ENCODE results near the gene TNS1. TPM values are rescaled to one million over a fixed set of nuclear protein-coding genes. Genes with fewer than 3 reads are reported as not detected.

TNS1 gene
- total RNA-seq, 1 experiment from 2014 or later = 3.4 TPM

DNA sequence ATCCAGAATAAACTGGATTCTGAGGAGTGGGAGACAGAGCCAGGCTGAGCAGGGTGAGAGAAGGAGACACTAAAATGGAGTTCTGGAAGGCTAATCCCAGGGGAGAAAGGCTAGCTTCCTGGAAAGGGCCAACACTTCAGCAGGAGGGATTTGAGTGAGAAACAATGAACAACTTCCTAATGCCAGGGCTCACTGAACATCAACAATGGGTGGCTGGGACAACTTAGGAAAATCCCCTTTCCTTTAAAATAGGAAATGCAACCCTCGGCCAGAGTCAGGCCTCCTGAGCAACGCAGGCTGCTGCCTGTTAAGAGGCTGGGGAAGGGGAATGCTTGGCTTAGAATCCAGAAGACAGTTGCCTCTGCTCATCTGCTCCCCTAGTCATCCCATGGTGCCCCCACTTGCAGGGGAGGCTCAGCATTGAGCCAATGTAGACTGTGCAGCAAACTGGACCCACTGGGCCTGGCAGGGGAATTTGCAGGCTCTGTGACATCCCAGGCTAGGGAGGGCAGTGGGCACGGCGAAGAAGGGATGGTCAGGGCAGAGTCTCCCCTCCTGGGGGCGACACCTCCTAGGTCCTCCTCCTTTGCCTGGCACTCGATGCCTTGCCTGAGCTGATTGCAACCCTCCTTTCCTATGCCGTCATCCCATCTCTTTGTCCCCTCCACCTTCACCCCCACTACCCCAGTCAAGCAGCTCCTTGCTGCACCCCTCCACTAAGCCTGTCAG lies 182.5 kb downstream of the TNS1 start:
- Histone ChIP-seq H3K79me1 (ENCODE audit: insufficient read depth, low read depth, low read length, poor library complexity, severe bottlenecking) (no peaks in the 10 kb centered on the region), H3K18ac (ENCODE audit: insufficient read length, low read depth, low read length) (no peak overlapping the region), H2BK15ac (ENCODE audit: low read depth, low read length) (no peak overlapping the region), H2BK12ac (ENCODE audit: insufficient read length, low read depth, low read length) (no peak overlapping the region), H3K23ac (ENCODE audit: insufficient read length, low read depth, low read length) (no peak overlapping the region), H2BK120ac (ENCODE audit: low read depth, low read length, poor library complexity, severe bottlenecking) (no peak overlapping the region), H3K14ac (ENCODE audit: insufficient read depth, low read length) (peak overlapping the region; percentile 23; the same call in 1 of the 2 replicates), H3T11ph (ENCODE audit: low read length) (no peak overlapping the region), H3K4ac (ENCODE audit: low read depth, low read length) (no peak overlapping the region), H4K8ac (replicated peaks; ENCODE audit: insufficient read length, low read depth, low read length) (no peak overlapping the region), H2BK5ac (ENCODE audit: insufficient read length, low read length) (no peak overlapping the region), H3K4me1 (ENCODE audit: insufficient read depth, low read length) (no peaks in the 10 kb centered on the region), H2AFZ (ENCODE audit: low read length) (no peak overlapping the region), H2AK5ac (ENCODE audit: insufficient read length, low read length) (no peak overlapping the region), H4K91ac (ENCODE audit: insufficient read length, low read depth, low read length) (no peak overlapping the region), H3K79me2 (ENCODE audit: insufficient read depth, low read length) (no peaks in the 10 kb centered on the region), H4K20me1 (ENCODE audit: control insufficient read depth, insufficient read depth, insufficient read length) (no peaks in the 10 kb centered on the region), H3K27ac (ENCODE audit: insufficient read length, low read depth, low read length) (no peak overlapping the region), H3K4me2 (ENCODE audit: insufficient read depth, insufficient read length, low read length) (no peak overlapping the region), H4K5ac (ENCODE audit: insufficient read length, low read depth, low read length) (no peak overlapping the region), H3K27me3 (ENCODE audit: insufficient read depth, low read length) (no peaks in the 10 kb centered on the region), H3K23me2 (ENCODE audit: insufficient read length, low read depth, low read length, poor library complexity, severe bottlenecking) (no peaks in the 10 kb centered on the region), H3K56ac (ENCODE audit: insufficient read length, low read depth, low read length) (no peak overlapping the region), H3K9me3 (ENCODE audit: control insufficient read depth, low read depth, low read length) (no peaks in the 10 kb centered on the region), H3K9ac (ENCODE audit: extremely low read depth, insufficient read length, low read length) (no peak overlapping the region), H2BK20ac (ENCODE audit: low read depth, low read length, poor library complexity, severe bottlenecking) (no peak overlapping the region)
- Mint-ChIP-seq H3K4me1 (peaks cover 2 to 7% of the 10 kb centered on the region in 2 experiments; a peak in 2 of 4 replicates), H3K4me3 (no peak overlapping the region), H3K27ac (peak overlapping the region in 2 of 3 experiments; percentile 4 to 86; a peak in 3 of 7 replicates), H3K36me3 (ENCODE audit: insufficient read depth in 1 of 3, low read depth in 3 of 3) (no peaks in the 10 kb centered on the region; a peak in 1 of 7 replicates), H3K27me3 (ENCODE audit: low read depth) (no peaks in the 10 kb centered on the region; the same call in 1 of the 2 replicates), H3K9me3 (no peaks in the 10 kb centered on the region; a peak in 1 of 5 replicates)
- DNase-seq = no peak
- TF ChIP-seq, protein P1, sequence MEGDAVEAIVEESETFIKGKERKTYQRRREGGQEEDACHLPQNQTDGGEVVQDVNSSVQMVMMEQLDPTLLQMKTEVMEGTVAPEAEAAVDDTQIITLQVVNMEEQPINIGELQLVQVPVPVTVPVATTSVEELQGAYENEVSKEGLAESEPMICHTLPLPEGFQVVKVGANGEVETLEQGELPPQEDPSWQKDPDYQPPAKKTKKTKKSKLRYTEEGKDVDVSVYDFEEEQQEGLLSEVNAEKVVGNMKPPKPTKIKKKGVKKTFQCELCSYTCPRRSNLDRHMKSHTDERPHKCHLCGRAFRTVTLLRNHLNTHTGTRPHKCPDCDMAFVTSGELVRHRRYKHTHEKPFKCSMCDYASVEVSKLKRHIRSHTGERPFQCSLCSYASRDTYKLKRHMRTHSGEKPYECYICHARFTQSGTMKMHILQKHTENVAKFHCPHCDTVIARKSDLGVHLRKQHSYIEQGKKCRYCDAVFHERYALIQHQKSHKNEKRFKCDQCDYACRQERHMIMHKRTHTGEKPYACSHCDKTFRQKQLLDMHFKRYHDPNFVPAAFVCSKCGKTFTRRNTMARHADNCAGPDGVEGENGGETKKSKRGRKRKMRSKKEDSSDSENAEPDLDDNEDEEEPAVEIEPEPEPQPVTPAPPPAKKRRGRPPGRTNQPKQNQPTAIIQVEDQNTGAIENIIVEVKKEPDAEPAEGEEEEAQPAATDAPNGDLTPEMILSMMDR (conservative IDR thresholded peaks at IDR 0.05) = no peak
- WGBS (ENCODE audit: extremely low coverage, insufficient read length, low lambda C conversion rate) = no CpG with 5 or more reads among the region's 7 CpGs
